NCI-H128 (cell line): ENCODE results near the gene FAM98C.

ENCODE experiments used
- DNase-seq: peaks from one replicate; lab custom pipeline; 2025; ENCODE audit not compliant: unreplicated experiment; lab: John Stamatoyannopoulos, UW

Gene FAM98C

DNA sequence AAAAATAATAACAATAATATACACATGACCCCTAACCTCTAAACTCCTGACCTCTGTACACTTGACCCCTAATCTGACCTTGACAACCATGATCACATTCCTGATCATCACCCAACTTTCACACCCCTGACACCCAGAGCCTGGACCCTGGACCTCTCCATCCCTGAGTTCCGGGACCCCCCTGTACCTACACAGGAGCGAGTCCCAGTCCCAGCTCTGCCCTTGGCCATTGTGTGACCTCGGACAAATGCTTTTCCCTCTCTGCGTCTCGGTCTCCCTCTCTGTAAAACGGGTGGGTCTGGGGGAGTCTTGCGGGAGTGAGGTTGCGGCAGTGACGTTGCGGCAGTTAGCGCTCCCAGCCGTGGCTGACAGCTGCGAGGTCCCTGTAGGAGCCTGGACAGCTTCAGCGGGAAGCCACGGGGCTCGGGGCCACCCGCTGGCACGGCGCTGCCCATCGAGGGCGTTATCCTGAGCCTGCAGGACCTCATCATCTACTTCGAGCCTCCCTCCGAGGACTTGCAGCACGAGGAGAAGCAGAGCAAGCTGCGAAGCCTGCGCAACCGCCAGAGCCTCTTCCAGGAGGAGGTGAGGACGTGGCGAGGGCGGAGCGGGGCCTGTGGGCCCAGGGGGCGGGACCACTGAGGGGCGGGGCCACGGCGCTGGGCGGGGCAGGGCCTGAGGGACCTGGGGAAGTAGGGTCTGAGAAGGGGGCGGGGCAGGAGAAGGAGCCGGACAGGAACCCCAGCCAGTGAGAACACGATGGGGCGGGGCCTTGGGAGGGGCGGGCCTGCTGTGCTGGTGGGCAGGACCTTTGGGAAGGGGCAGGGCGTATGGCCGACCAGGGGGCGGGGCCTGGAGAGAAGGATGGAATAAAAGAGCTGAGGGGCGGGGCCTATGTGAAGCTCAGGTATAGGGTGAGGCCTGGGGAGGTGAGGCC is 49.8 kb downstream of the FAM98C start:
- DNase-seq, result no peak

DNA sequence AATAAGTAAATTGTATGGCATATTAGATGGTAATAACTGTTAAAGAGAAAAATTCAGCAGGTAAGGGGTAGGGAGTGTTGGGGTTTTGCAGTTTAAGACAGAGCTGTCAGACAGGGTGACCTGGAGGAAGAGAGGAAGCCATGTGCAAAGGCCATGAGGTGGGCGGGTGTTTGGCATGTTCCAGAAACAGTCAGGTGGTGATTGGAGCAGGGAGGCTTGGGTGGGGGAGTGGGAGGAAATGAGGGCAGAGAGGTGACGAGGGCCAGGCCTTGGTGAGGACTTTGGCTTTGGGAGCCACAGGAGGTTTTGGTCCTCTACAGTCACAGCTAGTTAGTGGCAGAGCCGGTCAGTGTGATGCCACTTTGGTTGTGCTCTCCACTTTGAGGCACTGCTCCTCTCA is 50.7 kb downstream of the FAM98C start:
- no peak for DNase-seq

DNA sequence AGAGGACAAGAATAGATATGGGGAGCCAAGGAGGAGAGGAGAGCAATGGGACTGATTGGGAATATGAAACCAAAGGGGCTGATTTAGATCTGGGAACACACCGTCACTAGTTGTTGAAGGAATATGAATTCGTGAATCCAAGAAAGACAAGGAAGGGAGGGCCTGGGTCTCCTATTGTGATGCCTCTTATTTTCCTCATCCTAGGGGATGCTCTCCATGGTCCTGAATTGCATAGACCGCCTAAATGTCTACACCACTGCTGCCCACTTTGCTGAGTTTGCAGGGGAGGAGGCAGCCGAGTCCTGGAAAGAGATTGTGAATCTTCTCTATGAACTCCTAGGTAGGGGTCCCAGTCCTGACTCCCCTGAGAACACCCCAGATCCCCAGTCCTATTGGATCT is 52.1 kb downstream of the FAM98C start:
- no peak for DNase-seq

DNA sequence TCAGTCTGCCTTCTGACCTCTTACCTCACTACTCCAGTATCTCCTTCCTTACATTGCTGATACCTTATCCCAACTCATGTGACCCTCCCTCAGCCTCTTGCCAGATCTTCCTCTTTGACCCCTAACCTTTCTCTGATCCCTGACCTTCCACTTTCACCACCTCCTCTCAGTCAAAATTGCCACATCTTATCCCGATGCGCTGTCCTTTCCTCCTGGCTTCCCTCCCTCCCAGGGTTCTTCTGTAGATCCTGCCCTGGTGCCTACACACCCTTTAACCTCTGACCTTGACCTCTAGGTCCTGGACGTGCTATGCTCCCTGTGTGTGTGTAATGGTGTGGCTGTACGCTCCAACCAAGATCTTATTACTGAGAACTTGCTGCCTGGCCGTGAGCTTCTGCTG is 54.3 kb downstream of the FAM98C start:
- DNase-seq, result no peak

DNA sequence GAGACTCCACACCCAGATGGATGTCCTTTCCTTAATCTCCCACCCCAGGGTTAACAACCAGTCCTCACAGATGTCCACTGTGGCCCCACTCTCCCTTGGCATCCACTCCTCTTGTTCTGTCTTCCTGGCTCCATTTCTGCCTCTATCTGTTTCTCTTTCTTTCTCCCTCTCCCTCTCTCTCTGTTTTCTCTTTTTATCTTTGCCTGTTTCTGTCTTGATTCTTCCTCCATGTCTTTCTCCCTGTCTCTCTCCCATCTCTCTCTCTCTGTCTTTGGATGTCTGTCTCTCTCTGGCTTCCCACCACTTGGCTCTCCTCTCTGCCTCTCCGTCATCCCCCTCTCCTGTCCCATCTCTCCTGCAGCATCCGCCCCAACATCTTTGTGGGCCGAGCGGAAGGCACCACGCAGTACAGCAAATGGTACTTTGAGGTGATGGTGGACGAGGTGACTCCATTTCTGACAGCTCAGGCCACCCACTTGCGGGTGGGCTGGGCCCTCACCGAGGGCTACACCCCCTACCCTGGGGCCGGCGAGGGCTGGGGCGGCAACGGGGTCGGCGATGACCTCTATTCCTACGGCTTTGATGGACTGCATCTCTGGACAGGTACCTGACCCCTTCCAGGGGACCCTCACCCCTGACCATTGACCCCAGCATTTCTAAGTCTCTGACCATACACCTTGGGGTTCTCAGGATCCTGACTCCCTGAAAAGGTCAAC is 55.0 kb downstream of the FAM98C start:
- no peak for DNase-seq
